Erythroblast (primary cell): Measurements from ENCODE around the gene BEAN1.

Experiments used
- GATA1 ChIP-seq: IDR thresholded peaks from 2 replicates; pipeline ENCODE4 v1.6.1; 2011; ENCODE audit warnings: low read depth, mild to moderate bottlenecking, control low read depth, low read length, moderate library complexity
- POLR2A ChIP-seq: IDR thresholded peaks from 2 replicates; pipeline ENCODE4 v1.6.1; 2011; ENCODE audit warnings: mild to moderate bottlenecking, low read length

DNA sequence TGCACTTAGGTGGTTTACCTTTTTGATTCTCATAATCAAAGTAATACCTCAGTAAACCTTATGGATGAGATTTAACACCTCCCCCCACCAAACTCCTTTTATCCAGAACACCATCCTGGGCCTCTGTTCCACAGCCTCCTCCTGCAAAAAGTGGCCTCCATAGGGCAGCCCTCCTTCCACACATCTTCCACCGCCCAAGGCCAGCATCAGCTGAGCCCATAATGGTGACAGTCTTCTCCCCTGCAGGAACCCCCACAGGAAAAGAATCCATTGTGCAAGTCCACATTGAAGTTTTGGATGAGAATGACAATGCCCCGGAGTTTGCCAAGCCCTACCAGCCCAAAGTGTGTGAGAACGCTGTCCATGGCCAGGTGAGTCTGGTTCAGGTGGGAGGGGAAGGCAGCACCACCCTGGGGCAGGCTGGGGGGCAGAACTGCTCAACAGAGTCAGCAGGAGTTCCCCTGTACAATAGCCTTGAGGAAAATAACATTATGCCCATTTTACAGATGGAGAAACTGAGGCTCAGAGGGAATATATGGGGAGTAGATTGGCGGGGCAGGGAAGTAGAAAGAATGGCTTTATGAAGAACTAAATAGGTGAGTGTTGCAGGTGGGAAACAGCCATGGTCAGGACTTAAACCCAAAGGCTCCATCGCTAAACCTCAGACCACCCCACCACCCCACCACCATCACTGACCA is 29.2 kb upstream of the BEAN1 start:
- no peak for TF ChIP-seq POLR2A
- TF ChIP-seq GATA1, result no peak
